Measurements from ENCODE around the gene GIMAP8. TPM values are rescaled to one million over a fixed set of nuclear protein-coding genes. Genes with fewer than 3 reads are reported as not detected.

The GIMAP8 gene
- total RNA-seq, 1 donor, result not detected

- TF ChIP-seq CTCF (IDR thresholded peaks at IDR 0.05; ENCODE audit: insufficient read depth, low read depth, low read length), result no peak
- no peak overlapping the region for H3K4me3 ChIP-seq (ENCODE audit: low read depth, low read length)
- no peak for DNase-seq (ENCODE audit: low read depth)
Measured at GRCh38 chr7:150502519-150502918, 52.1 kb downstream of the GIMAP8 start.

- no peak overlapping the region for H3K4me3 ChIP-seq (ENCODE audit: low read depth, low read length)
- TF ChIP-seq CTCF (IDR thresholded peaks at IDR 0.05; ENCODE audit: insufficient read depth, low read depth, low read length), result no peak
Measured at GRCh38 chr7:150503155-150503554, 52.7 kb downstream of the GIMAP8 start.

GRCh38 chr7:150503581-150503980 lies 53.2 kb downstream of the GIMAP8 start:
- no peak overlapping the region for H3K4me3 ChIP-seq (ENCODE audit: low read depth, low read length)
- no peak for TF ChIP-seq CTCF (IDR thresholded peaks at IDR 0.05; ENCODE audit: insufficient read depth, low read depth, low read length)
- no peak for DNase-seq (ENCODE audit: low read depth)

More at GRCh38 chr7:150503155-150503554, 52.7 kb downstream of the GIMAP8 start:
- DNase-seq (ENCODE audit: low read depth), result no peak

- DNase-seq (ENCODE audit: low read depth), result no peak
- H3K4me3 ChIP-seq (ENCODE audit: low read depth, low read length), result no peak overlapping the region
- no peak for TF ChIP-seq CTCF (IDR thresholded peaks at IDR 0.05; ENCODE audit: insufficient read depth, low read depth, low read length)
Measured at GRCh38 chr7:150507947-150508602, 57.6 kb downstream of the GIMAP8 start.

GRCh38 chr7:150511048-150511447 lies 60.6 kb downstream of the GIMAP8 start:
- no peak for DNase-seq (ENCODE audit: low read depth)
- no peak overlapping the region for H3K4me3 ChIP-seq (ENCODE audit: low read depth, low read length)
- TF ChIP-seq CTCF (IDR thresholded peaks at IDR 0.05; ENCODE audit: insufficient read depth, low read depth, low read length), result no peak

DNA sequence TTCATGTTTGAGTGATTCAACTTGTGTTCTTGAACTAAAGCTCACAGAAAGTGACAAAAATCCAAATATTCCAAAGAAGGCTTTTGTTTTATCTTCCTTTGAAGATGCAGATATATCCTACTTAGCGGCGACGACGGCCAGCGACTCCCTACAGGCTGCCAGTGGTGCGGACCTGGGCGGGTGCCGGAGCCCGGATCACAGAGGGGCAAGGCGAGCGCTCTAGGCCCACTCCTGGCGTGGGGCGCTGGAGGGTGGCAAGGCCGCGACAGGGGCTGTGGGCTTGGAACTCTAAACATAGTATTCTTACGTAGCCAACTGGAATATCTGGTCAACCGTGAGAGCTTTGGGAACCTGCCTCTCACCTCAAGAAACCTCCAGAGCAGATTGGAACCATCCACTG lies 63.3 kb downstream of the GIMAP8 start:
- no peak overlapping the region for H3K4me3 ChIP-seq (ENCODE audit: low read depth, low read length)
- no peak for DNase-seq (ENCODE audit: low read depth)
- no peak for TF ChIP-seq CTCF (IDR thresholded peaks at IDR 0.05; ENCODE audit: insufficient read depth, low read depth, low read length)

DNA sequence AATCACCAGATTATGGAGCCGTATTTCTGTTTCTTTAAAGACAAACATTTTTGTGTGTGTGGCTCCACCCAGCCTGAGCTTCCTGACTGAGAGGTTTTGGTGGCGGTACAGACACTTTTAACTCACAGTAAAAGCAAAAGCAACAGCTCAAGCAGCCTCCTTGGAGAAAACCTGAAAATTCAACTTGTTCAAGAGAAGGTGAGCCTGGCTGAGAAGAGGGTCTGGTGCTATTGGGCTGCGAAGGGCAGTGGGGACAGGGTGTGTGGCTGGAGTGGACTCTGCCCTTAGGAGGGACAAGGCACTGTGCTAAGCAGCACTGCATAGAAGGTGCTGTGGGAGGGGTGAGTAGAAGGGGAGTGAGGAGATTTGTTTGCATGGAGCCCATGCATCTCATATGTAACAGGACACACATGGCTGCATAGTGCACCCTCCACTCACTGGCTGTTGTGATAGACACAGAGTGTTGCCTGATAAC lies 64.4 kb downstream of the GIMAP8 start, which contains the start of gene GIMAP7:
GIMAP7 (plus strand) TSS at position 125 of the 475 bp plus-strand sequence. CDS start 5,103 bp downstream, outside the sequence.
- no peak for TF ChIP-seq CTCF (IDR thresholded peaks at IDR 0.05; ENCODE audit: insufficient read depth, low read depth, low read length)
- H3K4me3 ChIP-seq (ENCODE audit: low read depth, low read length), result no peak within 1 kb of the TSS
- DNase-seq (ENCODE audit: low read depth), result no peak

Data from fibroblast of villous mesenchyme (primary cell).